ENCODE results near the gene CORO6. TPM values are rescaled to one million over a fixed set of nuclear protein-coding genes. Genes with fewer than 3 reads are reported as not detected.

The CORO6 gene
- total and polyA plus RNA-seq, 2 of the 13 experiments (the other 11 are each of a cell fraction or from before 2014, with no cell fraction given): 0.42 to 0.82 TPM

- ChIA-PET CTCF (ENCODE audit: low intra/inter-chr PET ratio, low total read pairs) (no interaction called here), POLR2A (no interaction called here)
- DNase-seq (ENCODE audit: low spot score) (no peak), ATAC-seq (no peak), FAIRE-seq (no peak)
- Histone ChIP-seq H3K27me3 (ENCODE audit: control insufficient read depth in 1 of 2, insufficient read depth in 2 of 2, low read length in 2 of 2) (no peaks in the 10 kb centered on the region), H2AFZ (ENCODE audit: low read length) (no peak overlapping the region), H3K79me2 (ENCODE audit: insufficient read depth, low read length) (no peaks in the 10 kb centered on the region), H3K36me3 (replicated peaks in 1 of 2; ENCODE audit: control insufficient read depth in 1 of 2, insufficient read depth in 2 of 2, low read length in 2 of 2) (no peaks in the 10 kb centered on the region), H3K27ac (ENCODE audit: extremely low read length, insufficient read depth, low read length) (no peak overlapping the region), H3K4me3 (replicated peaks in 1 of 3; ENCODE audit: insufficient read depth in 1 of 3, low read depth in 2 of 3, low read length in 3 of 3) (no peak overlapping the region), H4K20me1 (ENCODE audit: insufficient read depth, low read length) (no peaks in the 10 kb centered on the region), H3K4me1 (ENCODE audit: insufficient read depth, low read length) (peaks cover 13% of the 10 kb centered on the region), H3K9ac (ENCODE audit: insufficient read depth, low read depth, low read length) (no peak overlapping the region), H3K4me2 (ENCODE audit: low read depth, low read length) (no peak overlapping the region), H3K9me3 (ENCODE audit: low read length) (no peaks in the 10 kb centered on the region)
- 95% methylated on average over 5 of the region's 5 CpGs for WGBS (ENCODE audit: low lambda C conversion rate)
- BruUV-seq (replicated peaks): no TSS peak
- in situ Hi-C loops (cut with HindIII; ENCODE audit: extremely low pct_ligation_motif_present, low pct_unique_long_range_greater_than_20kb): no loop called here
- intact Hi-C loops (cut with micrococcal nuclease; ENCODE audit: unreplicated experiment): no loop called here
- no peak for TF ChIP-seq ZNF343 (CRISPR knock-in tag; IDR thresholded peaks at IDR 0.05)
- no peak for TF ChIP-seq ZSCAN31 (CRISPR knock-in tag; IDR thresholded peaks at IDR 0.05; ENCODE audit: low read depth)
- TF ChIP-seq XBP1 (CRISPR knock-in tag; IDR thresholded peaks at IDR 0.05): no peak
- no peak for TF ChIP-seq IRX3 (CRISPR knock-in tag; IDR thresholded peaks at IDR 0.05; ENCODE audit: borderline replicate concordance, low read depth)
- TF ChIP-seq BRCA1 (CRISPR knock-in tag; IDR thresholded peaks at IDR 0.05): no peak
- no peak for TF ChIP-seq AGO2 (optimal IDR thresholded peaks at IDR 0.05; ENCODE audit: low read depth, low read length)
- TF ChIP-seq, protein P1, sequence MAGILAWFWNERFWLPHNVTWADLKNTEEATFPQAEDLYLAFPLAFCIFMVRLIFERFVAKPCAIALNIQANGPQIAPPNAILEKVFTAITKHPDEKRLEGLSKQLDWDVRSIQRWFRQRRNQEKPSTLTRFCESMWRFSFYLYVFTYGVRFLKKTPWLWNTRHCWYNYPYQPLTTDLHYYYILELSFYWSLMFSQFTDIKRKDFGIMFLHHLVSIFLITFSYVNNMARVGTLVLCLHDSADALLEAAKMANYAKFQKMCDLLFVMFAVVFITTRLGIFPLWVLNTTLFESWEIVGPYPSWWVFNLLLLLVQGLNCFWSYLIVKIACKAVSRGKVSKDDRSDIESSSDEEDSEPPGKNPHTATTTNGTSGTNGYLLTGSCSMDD (CRISPR knock-in tag; IDR thresholded peaks at IDR 0.05): no peak
- TF ChIP-seq, protein P2, sequence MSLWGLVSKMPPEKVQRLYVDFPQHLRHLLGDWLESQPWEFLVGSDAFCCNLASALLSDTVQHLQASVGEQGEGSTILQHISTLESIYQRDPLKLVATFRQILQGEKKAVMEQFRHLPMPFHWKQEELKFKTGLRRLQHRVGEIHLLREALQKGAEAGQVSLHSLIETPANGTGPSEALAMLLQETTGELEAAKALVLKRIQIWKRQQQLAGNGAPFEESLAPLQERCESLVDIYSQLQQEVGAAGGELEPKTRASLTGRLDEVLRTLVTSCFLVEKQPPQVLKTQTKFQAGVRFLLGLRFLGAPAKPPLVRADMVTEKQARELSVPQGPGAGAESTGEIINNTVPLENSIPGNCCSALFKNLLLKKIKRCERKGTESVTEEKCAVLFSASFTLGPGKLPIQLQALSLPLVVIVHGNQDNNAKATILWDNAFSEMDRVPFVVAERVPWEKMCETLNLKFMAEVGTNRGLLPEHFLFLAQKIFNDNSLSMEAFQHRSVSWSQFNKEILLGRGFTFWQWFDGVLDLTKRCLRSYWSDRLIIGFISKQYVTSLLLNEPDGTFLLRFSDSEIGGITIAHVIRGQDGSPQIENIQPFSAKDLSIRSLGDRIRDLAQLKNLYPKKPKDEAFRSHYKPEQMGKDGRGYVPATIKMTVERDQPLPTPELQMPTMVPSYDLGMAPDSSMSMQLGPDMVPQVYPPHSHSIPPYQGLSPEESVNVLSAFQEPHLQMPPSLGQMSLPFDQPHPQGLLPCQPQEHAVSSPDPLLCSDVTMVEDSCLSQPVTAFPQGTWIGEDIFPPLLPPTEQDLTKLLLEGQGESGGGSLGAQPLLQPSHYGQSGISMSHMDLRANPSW (CRISPR knock-in tag; IDR thresholded peaks at IDR 0.05; ENCODE audit: borderline replicate concordance): no peak
- no peak for TF ChIP-seq ZC3H4 (CRISPR knock-in tag; IDR thresholded peaks at IDR 0.05; ENCODE audit: borderline replicate concordance)
- TF ChIP-seq, protein P3, sequence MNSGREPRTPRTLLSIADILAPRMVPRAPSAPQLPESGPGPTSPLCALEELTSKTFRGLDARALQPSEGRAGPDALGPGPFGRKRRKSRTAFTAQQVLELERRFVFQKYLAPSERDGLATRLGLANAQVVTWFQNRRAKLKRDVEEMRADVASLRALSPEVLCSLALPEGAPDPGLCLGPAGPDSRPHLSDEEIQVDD (CRISPR knock-in tag; IDR thresholded peaks at IDR 0.05; ENCODE audit: borderline replicate concordance): no peak
- TF ChIP-seq ZNF670 (CRISPR knock-in tag; IDR thresholded peaks at IDR 0.05; ENCODE audit: borderline replicate concordance): no peak
- TF ChIP-seq ZNF503 (CRISPR knock-in tag; IDR thresholded peaks at IDR 0.05): no peak
- TF ChIP-seq ZNF589 (CRISPR knock-in tag; conservative IDR thresholded peaks at IDR 0.05): no peak
- TF ChIP-seq KDM5B (CRISPR knock-in tag; IDR thresholded peaks at IDR 0.05; ENCODE audit: borderline replicate concordance): no peak
- TF ChIP-seq FIP1L1 (IDR thresholded peaks at IDR 0.05; ENCODE audit: borderline replicate concordance, insufficient read depth, low read depth, low read length): no peak
- TF ChIP-seq ATRX (CRISPR knock-in tag; IDR thresholded peaks at IDR 0.05; ENCODE audit: borderline replicate concordance): no peak
- no peak for TF ChIP-seq JARID2 (CRISPR knock-in tag; IDR thresholded peaks at IDR 0.05; ENCODE audit: insufficient replicate concordance)
- TF ChIP-seq ZNF382 (CRISPR knock-in tag; IDR thresholded peaks at IDR 0.05; ENCODE audit: borderline replicate concordance): no peak
- no peak for TF ChIP-seq DNMT1 (CRISPR knock-in tag; IDR thresholded peaks at IDR 0.05)
Observed at GRCh38 chr17:29645515-29646051, 22.9 kb upstream of the CORO6 start.
